PFSK-1 (cell line): ENCODE measurements around the gene TMEM116.

Experiments used
- POLR2AphosphoS5 ChIP-seq: IDR thresholded peaks from 2 replicates; pipeline ENCODE4 v1.6.1; 2012; ENCODE audit warnings: low read depth, mild to moderate bottlenecking, control low read depth, low read length, moderate library complexity
- TAF1 ChIP-seq: IDR thresholded peaks from 2 replicates; pipeline ENCODE4 v1.6.1; 2012; ENCODE audit warnings: low read length, control low read depth, borderline replicate concordance; ENCODE audit not compliant: insufficient read depth

GRCh38 chr12:111953455-111953854 is 59.5 kb downstream of the TMEM116 start:
- TF ChIP-seq POLR2AphosphoS5 (no peak), TAF1 (no peak)
